HG03520 (cell line): ENCODE results near the gene BRD9.
"Not testable (repeated sequence)": the region's sequence is repeated elsewhere in the genome, so short reads cannot be mapped to it uniquely, and the experiment has no call there.

Experiments used
- ATAC-seq: cut with Tn5 transposase; IDR thresholded peaks from one replicate; pipeline ENCODE4 v1.9.1; 2021; ENCODE audit warnings: mild to moderate bottlenecking, moderate library complexity; ENCODE audit not compliant: unreplicated experiment

The BRD9 gene

GRCh38 chr5:880816-881550, 11.6 kb downstream of the BRD9 start:
- ATAC-seq = no peak

GRCh38 chr5:878677-879076, 13.9 kb downstream of the BRD9 start:
- ATAC-seq = not testable (repeated sequence)

GRCh38 chr5:878125-878524, 14.5 kb downstream of the BRD9 start:
- ATAC-seq = no peak

GRCh38 chr5:876398-877365, 15.9 kb downstream of the BRD9 start:
- ATAC-seq = no peak

GRCh38 chr5:875931-876330, 16.7 kb downstream of the BRD9 start:
- no peak for ATAC-seq

- ATAC-seq = no peak
Measured at GRCh38 chr5:873328-873727, 19.3 kb downstream of the BRD9 start.

GRCh38 chr5:872301-872700, 20.3 kb downstream of the BRD9 start:
- ATAC-seq = no peak

- ATAC-seq = no peak
Measured at GRCh38 chr5:871596-872298, 20.9 kb downstream of the BRD9 start.

GRCh38 chr5:870956-871355, 21.6 kb downstream of the BRD9 start:
- no peak for ATAC-seq

GRCh38 chr5:868428-869135, 24.0 kb downstream of the BRD9 start:
- no peak for ATAC-seq

- no peak for ATAC-seq
Measured at GRCh38 chr5:867300-867870, 25.2 kb downstream of the BRD9 start.

- ATAC-seq = no peak
Measured at GRCh38 chr5:865771-866170, 26.8 kb downstream of the BRD9 start.

- ATAC-seq = no peak
Measured at GRCh38 chr5:865168-865521, 27.5 kb downstream of the BRD9 start.

- ATAC-seq = no peak
Measured at GRCh38 chr5:864492-865167, 28.0 kb downstream of the BRD9 start.

- ATAC-seq = no peak
Measured at GRCh38 chr5:863244-863805, 29.3 kb downstream of the BRD9 start.

- ATAC-seq = no peak
Measured at GRCh38 chr5:862367-863243, 30.0 kb downstream of the BRD9 start.

- no peak for ATAC-seq
Measured at GRCh38 chr5:861442-862366, 30.9 kb downstream of the BRD9 start.
